ENCODE measurements around the gene TMED6.
A peak's percentile ranks its signal among the peaks of the same experiment; 100 is the strongest.
"Not testable (repeated sequence)": the region's sequence is repeated elsewhere in the genome, so short reads cannot be mapped to it uniquely, and the experiment has no call there.

TMED6 gene

GRCh38 chr16:69351309-69352027 lies at the start of gene TMED6:
Gene TMED6 (minus strand): TSS chr16:69351786. CDS start chr16:69351753, 33 bp downstream.
- DNase-seq = no peak

GRCh38 chr16:69399361-69399760 lies 47.8 kb upstream of the TMED6 start:
- no peak for DNase-seq

- peak; percentile 75 to 83 for DNase-seq
These were observed 46.4 kb upstream of the TMED6 start for GRCh38 chr16:69397821-69398521.

- DNase-seq = peak; percentile 84 to 90
These were observed 44.8 kb upstream of the TMED6 start for GRCh38 chr16:69396187-69397061.

GRCh38 chr16:69395859-69396186 lies 44.2 kb upstream of the TMED6 start:
- no peak for DNase-seq

- no peak for DNase-seq
These were observed 42.6 kb upstream of the TMED6 start for GRCh38 chr16:69393898-69394849.

- DNase-seq = no peak
These were observed 35.0 kb upstream of the TMED6 start for GRCh38 chr16:69386596-69386995.

GRCh38 chr16:69384974-69385373 lies 33.4 kb upstream of the TMED6 start:
- no peak for DNase-seq

GRCh38 chr16:69382421-69382820 lies 30.8 kb upstream of the TMED6 start:
- DNase-seq = no peak

GRCh38 chr16:69381231-69381630 lies 29.6 kb upstream of the TMED6 start:
- no peak for DNase-seq

GRCh38 chr16:69378760-69379159 lies 27.2 kb upstream of the TMED6 start:
- no peak for DNase-seq

GRCh38 chr16:69378036-69378435 lies 26.4 kb upstream of the TMED6 start:
- no peak for DNase-seq

- no peak for DNase-seq
These were observed 24.9 kb upstream of the TMED6 start for GRCh38 chr16:69376393-69377059.

- no peak for DNase-seq
These were observed 21.4 kb upstream of the TMED6 start for GRCh38 chr16:69373019-69373418.

- no peak for DNase-seq
These were observed 20.0 kb upstream of the TMED6 start for GRCh38 chr16:69371564-69371963.

GRCh38 chr16:69368866-69369265 lies 17.3 kb upstream of the TMED6 start:
- no peak for DNase-seq

- no peak for DNase-seq
These were observed 16.4 kb upstream of the TMED6 start for GRCh38 chr16:69367980-69368379.

- DNase-seq = no peak
These were observed 14.8 kb upstream of the TMED6 start for GRCh38 chr16:69366431-69366830.

GRCh38 chr16:69365901-69366300 lies 14.3 kb upstream of the TMED6 start:
- no peak for DNase-seq

GRCh38 chr16:69364088-69364487 lies 12.5 kb upstream of the TMED6 start:
- no peak for DNase-seq

GRCh38 chr16:69363281-69363717 lies 11.7 kb upstream of the TMED6 start:
- DNase-seq = no peak

- not testable (repeated sequence) for DNase-seq
These were observed 8.5 kb upstream of the TMED6 start for GRCh38 chr16:69360070-69360469.
